Activated CD8-positive, alpha-beta memory T cell treated with anti-CD3 and anti-CD28 coated beads, Interleukin-2, amount 50 U/mL, for 48 hours (primary cell): Measurements from ENCODE around the gene BNIP5.

Experiments
- DNase-seq: peaks from one replicate; pipeline ENCODE4 v3.0.0-alpha.2; 2020

Gene BNIP5

DNA sequence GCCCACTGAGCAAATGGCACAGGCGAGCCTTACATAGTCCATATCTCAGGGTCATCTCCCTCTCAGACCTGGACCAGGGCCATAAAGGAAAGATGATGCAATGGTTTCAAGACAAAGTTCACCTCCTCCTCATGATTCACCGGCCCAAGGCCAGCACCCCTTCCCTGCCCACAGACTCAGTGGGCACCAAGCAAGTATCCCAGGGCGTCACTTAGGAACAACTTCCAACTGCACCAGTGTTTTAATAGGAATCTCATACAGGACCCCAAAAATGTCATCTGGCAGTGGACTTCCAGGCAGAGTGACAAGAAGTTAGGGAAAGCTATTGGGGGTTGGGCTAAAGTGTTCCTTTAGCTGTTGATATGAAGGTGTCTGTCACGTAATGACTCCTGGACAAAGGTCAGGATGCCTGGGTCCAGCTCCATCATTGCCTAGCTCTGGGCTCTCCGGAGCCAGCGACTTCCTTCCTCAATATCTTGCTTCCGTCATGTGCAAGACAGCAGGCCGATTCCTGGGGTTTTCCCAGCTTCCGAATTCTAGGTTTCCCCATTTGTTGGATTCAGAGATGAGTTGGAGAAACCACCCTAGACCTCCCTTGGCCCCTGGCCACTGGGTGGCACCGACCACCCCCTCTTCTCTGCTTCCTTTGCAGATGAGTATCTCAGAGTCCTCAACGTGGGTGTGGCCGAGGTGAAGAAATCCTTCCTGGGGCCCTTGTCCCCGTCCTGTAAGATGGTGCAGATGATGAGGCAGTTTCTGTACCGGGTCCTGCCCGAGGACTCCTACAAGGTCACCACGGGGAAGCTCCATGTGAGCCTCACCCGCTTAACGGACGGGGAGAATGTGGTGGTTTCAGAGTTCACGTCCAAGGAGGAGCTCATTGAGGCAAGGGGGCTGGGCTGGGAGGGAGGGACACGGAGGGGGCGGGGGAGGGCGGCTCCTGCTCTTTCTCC, 45.7 kb downstream of the BNIP5 start:
- no peak for DNase-seq

DNA sequence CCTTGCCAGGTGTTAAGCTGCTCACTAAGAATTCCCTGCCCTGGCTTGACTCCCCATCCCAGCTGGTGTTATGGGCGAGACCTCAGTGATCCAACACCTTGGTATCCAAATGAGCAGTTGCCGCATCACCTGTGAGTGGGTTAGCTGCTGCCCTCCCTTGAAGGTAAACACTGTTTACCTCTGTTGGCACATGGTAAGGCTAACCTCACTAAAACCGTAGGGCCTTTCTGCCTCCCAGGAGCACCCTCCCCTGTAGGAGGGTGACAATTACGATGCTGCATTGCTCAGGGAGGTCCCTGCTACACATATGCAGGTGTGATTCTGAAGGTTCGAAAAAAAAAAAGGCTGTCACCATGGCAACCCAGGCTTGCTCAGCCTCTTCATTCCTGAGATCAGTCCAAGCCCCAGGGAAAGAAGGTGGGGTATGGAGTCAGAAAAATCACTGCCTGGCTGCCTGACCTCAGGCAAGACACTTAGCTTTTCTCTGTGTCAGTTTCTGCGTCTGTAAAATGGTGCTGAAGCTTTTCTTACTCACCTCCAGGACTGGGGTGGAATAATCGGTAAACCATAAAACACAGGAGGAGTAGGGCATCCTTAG, 47.3 kb downstream of the BNIP5 start:
- no peak for DNase-seq

DNA sequence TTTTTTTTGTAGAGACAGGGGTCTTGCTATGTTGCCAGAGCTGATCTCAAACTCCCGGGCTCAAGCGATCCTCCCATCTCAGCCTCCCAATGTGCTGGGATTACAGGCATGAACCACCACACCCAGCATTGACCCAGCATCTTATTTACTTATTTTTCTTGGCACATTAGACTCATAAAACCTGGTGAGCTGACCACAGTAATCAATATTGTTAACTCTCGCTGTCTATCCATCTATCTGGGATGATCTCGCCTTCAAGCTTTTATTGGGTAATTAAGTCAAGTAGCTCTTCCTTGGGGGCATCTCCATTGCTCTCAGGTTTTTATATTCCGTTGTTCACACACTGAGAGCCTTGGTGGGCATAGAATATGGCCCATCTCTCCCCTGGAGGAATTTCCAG, 49.8 kb downstream of the BNIP5 start:
- no peak for DNase-seq

DNA sequence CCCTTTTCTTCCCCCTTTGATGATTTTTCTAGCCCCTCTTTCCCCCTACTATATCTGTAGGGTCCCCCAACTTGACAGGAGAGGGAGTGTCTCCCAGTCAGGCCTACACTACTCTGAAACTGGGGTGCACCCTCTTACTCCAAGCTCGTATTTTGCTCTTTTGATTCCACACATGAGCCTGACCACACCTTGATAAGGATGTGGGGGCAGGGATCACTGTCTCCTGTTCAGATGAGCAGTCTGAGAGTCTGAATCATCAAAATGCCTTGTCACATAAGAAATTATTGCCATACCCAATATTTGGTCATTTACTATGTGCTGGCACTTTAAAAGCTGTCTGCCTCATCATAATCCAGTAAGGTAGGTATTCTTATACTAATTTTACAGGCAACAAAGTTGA, 50.9 kb downstream of the BNIP5 start:
- DNase-seq = no peak

DNA sequence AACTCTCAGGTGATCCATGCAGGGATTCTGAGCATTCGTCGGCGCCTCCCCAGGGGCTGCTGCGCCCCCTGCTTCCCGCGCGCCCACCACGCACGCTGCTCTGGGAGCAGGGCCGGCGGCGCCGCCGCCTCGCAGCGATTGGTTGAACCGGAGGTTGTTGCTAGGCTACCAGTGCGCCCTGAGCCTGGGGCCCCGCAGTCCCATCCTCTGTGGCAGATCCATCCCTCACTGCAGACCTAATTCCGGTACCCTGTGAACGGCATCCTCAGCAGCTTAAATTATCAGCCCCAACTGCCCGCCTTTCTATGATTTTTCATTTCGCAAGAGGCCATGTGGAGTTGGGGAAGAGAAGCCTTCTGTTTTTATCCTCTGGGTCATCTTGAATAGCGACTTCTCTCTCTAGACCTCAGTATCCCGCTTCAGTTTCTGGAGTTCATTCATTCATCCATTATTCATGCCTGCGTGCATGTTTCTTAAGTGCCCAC, 51.5 kb downstream of the BNIP5 start:
- DNase-seq = no peak

DNA sequence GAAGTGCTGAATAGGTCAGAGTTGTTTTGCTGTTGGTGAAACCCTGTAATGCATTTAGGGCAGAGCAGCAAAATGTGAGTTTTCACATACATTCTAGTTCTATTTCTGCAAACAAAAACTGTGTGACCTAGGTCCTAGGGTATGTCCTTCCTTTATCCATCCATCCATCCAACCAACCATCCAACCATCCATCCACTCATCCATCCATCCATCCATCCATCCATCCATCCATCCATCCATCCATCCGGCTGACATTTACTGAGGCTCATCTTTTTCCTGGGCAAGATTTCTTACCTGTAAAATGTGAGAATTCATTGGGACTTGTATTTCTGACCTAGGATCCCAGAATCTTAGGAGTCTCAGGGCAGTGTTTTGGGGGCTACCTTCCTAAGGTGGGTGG, 52.3 kb downstream of the BNIP5 start:
- no peak for DNase-seq

DNA sequence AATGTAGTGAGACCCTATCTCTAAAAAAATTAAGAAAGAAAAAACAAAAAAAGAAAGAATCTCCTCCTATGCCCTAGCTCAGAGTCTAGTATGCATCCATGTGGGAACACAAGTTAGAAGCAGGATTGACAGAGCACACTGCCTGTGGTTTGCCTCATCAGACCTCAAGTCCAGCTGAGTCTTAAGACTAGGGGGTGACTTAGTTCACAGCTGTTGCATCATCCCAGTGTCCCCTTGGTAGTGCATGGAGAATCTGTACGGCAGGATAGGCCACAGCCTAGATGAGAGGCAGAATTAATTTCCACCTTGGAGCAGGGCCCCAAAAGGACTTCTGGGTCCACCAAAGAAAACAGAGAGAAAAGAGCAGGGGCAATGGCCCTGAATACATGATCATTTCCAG, 53.1 kb downstream of the BNIP5 start:
- no peak for DNase-seq

DNA sequence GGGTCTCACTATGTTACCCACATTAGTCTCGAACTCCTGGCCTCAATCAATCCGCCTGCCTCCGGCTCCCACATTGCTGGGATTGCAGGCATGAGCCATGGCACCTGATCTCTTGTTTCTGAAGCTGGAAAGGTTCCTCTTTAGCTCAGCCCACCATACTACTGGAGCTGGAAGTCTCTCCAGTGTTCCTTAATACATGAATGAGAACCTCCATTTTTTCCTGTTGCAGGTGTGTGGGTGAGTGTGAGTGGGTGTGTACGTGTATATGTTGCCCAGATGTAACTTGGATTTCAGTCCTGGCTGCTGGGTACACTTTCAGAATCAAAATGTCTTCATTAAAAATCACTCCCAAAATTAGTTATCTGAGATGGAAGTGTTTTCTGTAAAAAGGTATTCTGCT, 55.7 kb downstream of the BNIP5 start:
- DNase-seq = no peak

DNA sequence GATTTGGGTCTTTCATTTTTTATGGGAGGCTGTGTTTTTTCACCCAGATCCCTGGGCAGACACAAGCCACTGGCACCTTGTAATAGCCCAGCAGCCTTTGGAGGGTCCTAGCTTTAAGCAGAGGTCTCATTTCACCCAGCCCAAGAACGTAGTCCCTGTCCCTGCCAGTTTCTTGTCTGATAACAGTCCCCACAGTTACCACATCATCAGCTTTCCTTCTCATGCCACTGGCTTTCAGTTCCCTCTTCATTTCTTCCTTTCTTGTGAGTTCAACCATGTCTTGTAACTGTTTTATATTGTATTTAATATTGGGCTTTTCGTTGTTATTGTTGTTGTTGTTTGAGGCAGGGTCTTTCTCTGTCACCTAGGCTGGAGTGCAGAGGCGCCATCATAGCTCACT, 56.2 kb downstream of the BNIP5 start:
- DNase-seq = no peak

DNA sequence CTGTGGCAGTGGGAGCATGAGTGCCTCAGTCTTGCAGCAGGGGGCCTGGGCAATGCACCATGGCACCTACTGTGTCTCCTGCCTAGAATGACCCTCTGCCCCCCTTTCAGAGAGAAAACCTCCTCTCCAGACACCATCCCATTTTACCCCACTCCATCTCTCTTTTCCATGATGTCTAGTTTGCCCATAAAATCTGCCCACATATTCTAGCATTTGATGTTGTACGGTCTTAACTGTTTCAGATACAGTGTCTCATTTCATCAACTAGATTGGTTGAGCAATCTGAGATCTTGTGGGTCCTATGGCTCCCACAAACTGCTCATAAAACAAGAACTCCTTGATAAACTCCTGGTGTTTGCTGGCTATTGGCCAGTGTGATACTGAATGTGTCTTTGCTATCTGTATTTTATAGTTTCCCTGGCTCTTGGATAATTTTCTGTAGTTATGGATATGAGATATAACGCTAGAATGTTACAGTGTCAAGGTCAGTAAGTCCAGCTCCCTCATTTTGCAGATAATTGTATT, 58.7 kb downstream of the BNIP5 start:
- no peak for DNase-seq

DNA sequence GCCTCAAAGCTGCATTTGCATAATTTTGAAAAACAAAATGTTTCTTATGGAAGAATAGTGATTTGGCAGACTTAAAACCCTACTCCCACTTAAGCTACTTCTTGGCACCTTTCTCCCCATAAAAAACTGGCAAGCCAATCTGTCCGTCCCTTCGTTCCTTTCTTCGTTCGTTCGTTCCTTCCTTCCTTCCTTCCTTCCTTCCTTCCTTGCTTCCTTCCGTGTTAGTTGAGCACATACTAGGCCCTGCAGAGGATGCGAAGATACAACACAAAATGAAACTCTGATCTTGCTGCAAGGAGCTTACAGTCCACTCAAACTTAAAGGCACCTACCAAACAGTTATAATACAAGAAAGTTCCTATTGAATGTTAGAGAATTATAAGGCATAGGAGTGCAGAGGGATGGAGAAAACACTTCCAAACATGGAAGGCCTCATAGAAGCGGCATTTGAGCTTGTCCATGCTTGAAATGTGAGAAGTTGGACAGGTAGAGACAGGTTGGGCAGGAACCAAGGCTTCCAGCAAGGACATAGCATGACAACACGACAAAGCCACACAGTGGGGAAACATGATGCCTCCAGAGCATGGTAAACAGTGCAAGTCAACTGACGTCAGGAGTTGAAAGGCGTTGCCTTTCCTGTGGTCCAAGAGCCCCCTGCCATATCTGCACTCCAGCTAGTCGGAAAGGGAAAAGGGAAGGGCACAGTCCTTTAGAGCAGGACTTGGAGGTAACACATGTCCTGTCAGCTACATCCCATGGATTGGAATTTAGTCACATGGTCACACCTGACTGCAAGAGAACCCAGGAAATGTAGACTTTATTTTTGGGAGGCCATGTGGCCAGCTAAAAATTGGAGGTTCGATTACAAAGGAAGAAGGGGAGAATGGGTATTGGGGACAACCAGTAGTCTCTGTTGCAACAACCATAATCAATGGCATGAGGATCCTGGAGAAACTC, 59.8 kb downstream of the BNIP5 start:
- DNase-seq = no peak

DNA sequence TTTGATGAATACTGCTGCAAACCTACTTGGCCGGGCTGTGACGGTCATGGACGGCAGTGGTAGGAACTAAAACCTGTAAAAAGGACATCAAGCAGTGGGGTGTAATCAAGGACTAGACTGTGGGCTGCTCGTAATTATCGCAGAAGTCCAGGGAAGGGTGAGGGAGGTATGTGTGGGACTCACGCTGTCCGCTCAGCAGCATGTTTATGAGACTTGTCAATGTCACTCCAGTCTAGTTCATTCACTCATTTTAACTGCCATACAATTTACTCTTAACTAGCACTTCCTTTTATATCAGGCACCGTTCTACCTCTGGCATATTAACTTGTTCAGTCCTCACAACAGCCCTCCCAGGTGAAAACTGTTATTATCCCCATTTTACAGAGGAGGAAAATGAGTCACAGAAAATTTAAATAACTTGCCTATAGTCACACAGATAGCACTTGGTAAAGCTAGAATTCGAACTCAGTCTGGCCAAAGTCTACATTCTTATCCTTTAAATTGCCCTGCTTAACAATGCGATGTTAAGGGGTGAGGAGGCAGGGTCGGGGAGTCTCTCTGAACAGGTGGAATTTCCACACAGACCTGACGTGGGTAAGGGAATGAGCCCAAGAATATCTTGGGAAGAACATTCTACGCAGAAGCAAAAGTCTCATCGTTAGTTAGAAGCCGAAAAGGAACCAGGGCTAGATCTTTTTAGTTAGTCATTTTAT, 62.7 kb downstream of the BNIP5 start:
- DNase-seq = no peak

DNA sequence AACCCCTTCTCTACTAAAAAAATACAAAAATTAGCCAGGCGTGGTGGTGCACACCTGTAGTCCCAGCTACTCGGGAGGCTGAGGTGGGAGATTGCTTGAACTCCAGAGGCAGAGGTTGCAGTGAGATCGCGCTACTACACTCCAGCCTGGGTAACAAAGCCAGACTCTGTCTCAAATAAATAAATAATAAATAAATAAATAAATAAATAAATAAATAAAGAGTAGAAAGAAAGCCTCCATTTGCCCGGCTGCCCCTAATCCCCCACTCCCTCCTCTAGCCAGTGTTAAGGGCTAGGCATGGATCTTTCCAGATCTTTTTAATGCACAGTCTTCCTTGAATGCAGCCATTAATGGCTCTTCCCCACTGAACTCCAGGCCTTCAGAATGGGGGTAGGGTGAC, 63.6 kb downstream of the BNIP5 start:
- no peak for DNase-seq

DNA sequence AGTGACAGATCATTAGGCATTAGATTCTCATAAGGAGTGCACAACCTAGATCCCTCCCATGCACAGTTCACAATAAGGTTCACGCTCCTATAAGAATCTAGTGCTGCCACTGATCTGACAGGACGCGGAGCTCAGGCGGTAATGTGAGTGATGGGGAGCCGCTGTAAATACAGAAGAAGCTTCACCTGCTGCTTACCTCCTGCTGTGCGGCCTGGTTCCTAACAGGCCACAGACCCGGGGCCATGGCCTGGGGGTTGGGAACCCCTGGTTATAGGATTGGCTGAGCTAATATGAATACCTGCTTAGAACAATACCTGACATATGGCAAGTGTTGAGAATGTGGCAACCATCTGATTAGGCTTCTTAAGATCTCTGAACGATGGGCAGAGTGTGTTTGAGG, 64.5 kb downstream of the BNIP5 start:
- no peak for DNase-seq

DNA sequence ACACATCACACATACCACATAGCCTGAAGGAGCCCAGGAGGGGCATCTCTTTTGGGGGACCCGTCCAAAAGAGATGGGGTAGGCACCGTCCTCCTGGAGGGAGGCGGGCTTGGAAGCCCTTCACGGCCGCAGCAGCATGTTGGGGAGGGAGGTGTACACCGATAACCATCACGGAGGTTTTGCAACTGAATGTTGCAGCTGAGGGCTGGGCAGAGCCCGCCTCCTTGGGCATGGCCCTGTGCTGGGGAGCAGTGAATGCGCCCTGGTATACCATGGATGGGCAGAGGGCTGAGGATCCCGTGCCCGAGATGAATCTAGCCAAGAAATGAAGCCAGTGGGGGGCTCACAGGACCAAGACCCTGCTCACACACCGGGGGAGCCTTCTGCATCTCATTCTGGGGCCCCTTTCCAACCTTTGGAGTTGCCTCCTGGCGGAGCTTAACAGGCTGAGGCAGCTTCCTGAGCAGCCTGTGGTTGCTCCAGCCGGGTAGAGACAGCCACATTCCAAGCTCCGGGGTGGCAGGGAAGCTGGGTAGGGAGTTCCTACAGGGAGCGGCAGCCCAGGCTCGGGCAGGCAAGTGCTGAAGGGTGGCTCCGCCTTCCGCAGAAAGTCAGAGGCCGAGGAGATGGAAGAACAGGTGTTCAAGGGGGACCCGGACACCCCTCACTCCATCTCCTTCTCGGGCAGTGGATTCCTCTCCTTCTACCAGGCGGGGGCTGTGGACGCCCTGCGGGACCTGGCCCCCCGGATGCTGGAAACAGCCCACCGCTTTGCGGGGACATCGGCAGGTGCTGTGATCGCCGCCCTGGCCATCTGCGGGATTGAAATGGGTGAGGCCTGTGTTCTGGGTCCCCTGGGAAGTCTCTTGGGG, 66.6 kb downstream of the BNIP5 start, which contains the start of gene PNPLA1:
Gene PNPLA1 (plus strand): TSS at position 227 of the 872 bp plus-strand sequence. CDS start 400 bp downstream, at position 627.
- no peak for DNase-seq

DNA sequence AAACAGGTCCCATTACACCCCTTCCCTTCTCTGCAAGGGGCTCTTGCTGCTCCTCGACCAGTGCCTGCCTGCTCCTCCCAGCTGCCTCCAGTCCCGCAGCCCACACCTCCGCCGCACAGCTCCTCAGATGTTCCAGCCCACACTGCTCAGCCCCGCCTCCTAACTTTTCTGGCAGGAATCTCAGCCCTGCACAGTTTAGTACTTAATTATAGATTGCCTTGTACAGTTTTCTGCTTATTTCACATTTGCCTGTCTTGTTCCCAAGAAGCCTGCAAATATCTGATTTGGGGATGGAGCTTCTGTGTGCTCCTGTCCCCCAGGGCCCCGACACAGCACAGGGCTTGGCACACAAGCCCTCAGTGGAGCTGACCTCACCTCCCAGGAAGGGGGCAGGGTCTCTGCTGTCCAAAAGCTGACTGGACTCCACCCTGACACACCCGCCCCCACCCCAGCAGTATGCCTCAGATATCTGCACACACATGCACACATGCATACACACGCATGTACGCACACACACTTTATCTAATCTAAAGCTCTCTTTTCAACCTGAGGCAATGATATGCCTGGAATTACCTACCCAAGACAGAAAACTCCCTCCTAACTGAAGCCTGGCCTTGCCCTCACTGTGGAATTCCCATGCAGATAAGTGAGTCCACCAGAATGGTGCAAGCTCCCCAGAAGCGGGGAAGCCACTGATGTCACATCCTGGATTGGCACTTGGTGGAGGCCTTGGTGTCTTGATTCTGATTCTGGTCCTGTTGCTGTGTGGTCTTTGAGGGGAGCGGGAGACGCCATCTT, 68.0 kb downstream of the BNIP5 start:
- DNase-seq = no peak

DNA sequence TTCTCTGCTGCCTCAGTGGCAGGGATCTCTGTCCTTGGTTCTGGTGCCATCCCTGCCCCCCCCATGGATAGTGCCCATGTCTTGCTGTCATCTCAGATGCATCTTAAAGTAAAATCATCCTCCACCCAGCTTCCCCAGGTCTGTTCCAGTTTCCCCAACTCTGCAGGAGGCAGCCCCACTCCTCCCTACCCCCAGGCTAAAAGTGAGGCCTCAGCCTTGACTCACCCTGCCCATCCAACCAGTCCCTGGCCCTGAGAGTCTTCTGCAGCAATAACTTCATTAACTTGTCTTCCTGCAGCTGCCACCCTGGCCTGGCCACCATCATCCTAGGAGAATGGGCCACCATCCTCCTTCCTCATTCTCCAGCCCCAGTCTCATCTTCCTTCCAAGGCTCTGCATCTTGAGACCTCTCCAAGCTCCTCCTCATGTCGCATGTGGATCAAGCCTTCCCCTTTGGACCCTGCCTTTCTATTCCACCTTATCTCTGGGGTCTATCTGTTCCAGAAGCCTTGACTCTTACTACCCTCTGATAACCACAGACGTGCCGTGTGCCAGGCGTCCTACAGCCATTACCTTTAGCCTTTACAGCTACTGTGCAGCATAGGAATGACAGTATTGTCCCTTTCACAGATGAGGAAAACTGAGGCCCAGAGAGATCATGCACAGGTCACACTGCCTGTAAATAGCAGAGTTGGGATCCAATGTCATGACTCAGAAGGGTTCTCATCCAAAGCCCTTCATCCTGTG, 68.8 kb downstream of the BNIP5 start:
- no peak for DNase-seq

DNA sequence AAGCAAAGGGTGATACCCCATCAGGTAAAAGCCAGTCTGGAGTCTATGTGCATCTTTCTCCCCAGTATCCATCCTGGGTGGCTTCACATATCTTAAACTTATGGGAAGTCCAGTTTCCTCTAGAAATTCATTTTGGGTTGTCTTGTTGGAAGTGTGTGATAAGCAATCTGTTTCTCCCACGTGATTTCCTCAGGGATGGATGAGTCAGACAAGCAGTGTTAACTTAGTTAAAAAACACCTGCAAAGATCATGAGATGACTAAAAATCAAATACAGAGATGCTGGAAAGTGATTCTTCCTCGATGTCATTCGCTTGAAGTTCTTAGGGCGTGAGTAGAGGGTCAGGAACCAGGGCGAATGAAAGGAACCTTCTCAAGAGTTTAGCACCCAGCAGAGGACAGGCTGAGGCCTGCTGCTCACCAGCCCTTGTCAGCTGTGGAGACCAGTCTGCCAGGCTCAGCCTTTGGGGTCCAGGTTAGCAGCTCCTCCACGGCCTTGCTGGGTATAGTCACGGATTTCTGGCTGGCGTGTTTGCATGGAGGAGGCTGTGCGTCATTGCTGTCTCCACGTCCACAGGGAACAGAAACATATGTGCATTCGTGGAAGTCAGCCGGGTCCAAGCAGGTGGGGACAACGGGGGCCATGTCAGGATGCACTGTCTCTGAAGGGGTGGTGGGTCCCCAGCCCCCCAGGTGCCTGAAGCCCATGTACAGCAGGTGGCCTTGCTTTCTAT, 69.6 kb downstream of the BNIP5 start:
- DNase-seq = no peak
